GM12891 (cell line): ENCODE measurements around the gene TBC1D1.

Source experiments
- PAX5 ChIP-seq: IDR thresholded peaks from 2 replicates; pipeline ENCODE4 v1.6.1; 2011; ENCODE audit warnings: low read length, moderate library complexity, mild to moderate bottlenecking; ENCODE audit not compliant: insufficient read depth, severe bottlenecking
- POLR2A ChIP-seq: IDR thresholded peaks from 2 replicates; pipeline ENCODE4 v1.6.1; 2011; ENCODE audit warnings: low read depth, low read length, control low read depth
- POU2F2 ChIP-seq: IDR thresholded peaks from 2 replicates; pipeline ENCODE4 v1.6.1; 2011; ENCODE audit warnings: low read depth, mild to moderate bottlenecking, control low read depth, low read length, moderate library complexity
- SPI1 ChIP-seq: IDR thresholded peaks from 2 replicates; pipeline ENCODE4 v1.6.1; 2011; ENCODE audit warnings: low read depth, low read length, control low read depth
- TAF1 ChIP-seq: IDR thresholded peaks from 2 replicates; pipeline ENCODE4 v1.6.1; 2011; ENCODE audit warnings: low read depth, low read length, control low read depth

GRCh38 chr4:37956941-37957340 lies 66.1 kb downstream of the TBC1D1 start:
- TF ChIP-seq POLR2A, result no peak
- no peak for TF ChIP-seq PAX5
- no peak for TF ChIP-seq POU2F2
- no peak for TF ChIP-seq TAF1
- TF ChIP-seq SPI1, result no peak
